GM12892 (cell line): ENCODE measurements around the gene ERC1.

Source experiments
- POLR2A ChIP-seq: IDR thresholded peaks from 2 replicates; pipeline ENCODE4 v1.6.1; 2011; ENCODE audit warnings: low read depth, low read length, control low read depth
- TAF1 ChIP-seq: IDR thresholded peaks from 2 replicates; pipeline ENCODE4 v1.6.1; 2011; ENCODE audit warnings: low read depth, mild to moderate bottlenecking, control low read depth, low read length, borderline replicate concordance

DNA sequence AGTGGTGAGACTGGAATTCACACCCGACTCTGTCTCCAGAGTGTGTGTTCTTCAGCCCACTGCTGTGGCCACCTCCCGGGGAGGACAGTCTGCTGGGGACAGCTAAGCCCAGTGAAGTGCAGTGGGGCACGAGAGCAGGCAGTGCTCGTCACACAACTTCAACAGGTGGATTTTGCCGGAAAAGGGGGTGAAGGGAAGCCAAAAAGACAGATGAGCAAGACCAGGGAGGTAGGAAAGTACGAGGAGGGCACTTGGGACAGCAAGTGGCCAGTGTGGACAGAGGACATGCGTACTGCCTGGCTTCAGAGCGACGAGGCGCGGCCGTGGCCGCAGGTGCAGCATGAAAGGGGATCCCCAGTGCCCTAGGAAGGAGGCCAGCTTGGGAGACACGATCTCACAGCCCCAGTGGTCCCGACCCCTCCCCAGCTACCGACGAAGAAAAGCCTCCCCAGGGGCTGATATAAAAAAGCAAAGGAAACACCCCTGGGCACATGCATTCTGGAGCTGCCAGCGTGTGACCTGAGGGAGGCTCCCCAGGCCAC lies 507.2 kb downstream of the ERC1 start:
- TF ChIP-seq TAF1 (no peak), POLR2A (no peak)
